ENCODE results near the gene FHAD1.
"Not testable (repeated sequence)": the region's sequence is repeated elsewhere in the genome, so short reads cannot be mapped to it uniquely, and the experiment has no call there.

FHAD1 gene

DNA sequence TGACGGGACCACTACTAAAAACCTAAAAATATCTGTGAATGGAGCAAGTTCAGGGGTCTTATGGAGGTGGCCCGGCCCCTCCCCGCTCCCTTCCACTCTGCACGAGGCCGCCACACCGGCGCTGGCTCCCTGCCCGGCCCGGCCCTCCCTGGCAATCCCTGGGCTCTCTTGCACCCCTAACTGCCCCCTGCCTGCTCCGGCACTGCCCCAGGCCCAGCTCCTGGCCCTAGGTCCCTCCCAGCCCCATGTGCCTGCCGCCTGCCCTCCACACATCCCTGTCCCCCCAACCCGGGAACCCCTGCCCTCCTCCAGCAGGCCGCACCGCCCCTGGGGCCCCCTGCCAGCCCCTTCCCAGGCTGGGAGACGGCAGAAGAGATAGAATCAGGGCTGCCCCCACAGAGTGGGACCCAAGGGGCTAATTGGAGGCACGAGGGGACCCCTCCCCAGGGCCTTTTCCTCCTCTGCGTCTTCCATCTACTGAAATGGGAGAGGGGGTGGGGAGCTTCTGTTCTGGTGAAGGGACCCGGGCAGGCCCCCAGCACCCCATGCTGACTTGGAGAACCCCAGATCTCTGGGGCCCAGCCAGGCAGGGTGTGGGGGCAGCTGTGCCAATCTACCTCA, 181.9 kb downstream of the FHAD1 start:
- no peak overlapping the region for H3K9ac ChIP-seq (ENCODE audit: low read depth, low read length)
- H3K36me3 ChIP-seq (ENCODE audit: insufficient read depth, low read length): no peaks in the 10 kb centered on the region
- H3K4me1 ChIP-seq (ENCODE audit: insufficient read depth, low read length): no peaks in the 10 kb centered on the region
- 90% methylated on average over 18 of the region's 18 CpGs for WGBS
- no peak overlapping the region for H3K27ac ChIP-seq (ENCODE audit: low read depth, low read length)
- H3K27me3 ChIP-seq (ENCODE audit: insufficient read depth, low read length): no peaks in the 10 kb centered on the region
- no peak overlapping the region for H3K4me3 ChIP-seq (ENCODE audit: low read length)
- no peaks in the 10 kb centered on the region for H3K9me3 ChIP-seq (ENCODE audit: insufficient read depth, low read depth, low read length)

DNA sequence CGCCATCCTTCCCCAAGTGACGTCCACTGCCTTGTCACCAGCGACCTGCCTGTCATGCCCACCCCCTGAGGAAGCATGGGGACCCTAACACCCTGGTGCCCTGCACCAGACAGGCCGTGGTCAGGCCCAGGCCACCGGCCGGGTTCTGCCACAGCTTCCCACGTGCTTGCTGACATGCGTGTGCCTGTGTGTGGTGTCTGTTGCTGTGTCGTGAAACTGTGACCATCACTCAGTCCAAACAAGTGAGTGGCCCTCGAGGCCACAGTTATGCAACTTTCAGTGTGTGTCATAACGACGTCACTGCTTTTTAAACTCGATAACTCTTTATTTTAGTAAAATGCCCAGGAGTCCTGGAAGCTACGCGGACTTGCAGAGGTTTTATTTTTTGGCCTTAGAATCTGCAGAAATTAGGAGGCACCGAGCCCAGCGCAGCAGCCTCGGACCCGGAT, 182.7 kb downstream of the FHAD1 start:
- Histone ChIP-seq H3K4me3 (ENCODE audit: low read length) (no peak overlapping the region), H3K27me3 (ENCODE audit: insufficient read depth, low read length) (no peaks in the 10 kb centered on the region), H3K36me3 (ENCODE audit: insufficient read depth, low read length) (no peaks in the 10 kb centered on the region), H3K9ac (ENCODE audit: low read depth, low read length) (no peak overlapping the region), H3K27ac (ENCODE audit: low read depth, low read length) (no peak overlapping the region), H3K4me1 (ENCODE audit: insufficient read depth, low read length) (no peaks in the 10 kb centered on the region), H3K9me3 (ENCODE audit: insufficient read depth, low read depth, low read length) (no peaks in the 10 kb centered on the region)
- WGBS: 95% methylated on average over 19 of the region's 19 CpGs

DNA sequence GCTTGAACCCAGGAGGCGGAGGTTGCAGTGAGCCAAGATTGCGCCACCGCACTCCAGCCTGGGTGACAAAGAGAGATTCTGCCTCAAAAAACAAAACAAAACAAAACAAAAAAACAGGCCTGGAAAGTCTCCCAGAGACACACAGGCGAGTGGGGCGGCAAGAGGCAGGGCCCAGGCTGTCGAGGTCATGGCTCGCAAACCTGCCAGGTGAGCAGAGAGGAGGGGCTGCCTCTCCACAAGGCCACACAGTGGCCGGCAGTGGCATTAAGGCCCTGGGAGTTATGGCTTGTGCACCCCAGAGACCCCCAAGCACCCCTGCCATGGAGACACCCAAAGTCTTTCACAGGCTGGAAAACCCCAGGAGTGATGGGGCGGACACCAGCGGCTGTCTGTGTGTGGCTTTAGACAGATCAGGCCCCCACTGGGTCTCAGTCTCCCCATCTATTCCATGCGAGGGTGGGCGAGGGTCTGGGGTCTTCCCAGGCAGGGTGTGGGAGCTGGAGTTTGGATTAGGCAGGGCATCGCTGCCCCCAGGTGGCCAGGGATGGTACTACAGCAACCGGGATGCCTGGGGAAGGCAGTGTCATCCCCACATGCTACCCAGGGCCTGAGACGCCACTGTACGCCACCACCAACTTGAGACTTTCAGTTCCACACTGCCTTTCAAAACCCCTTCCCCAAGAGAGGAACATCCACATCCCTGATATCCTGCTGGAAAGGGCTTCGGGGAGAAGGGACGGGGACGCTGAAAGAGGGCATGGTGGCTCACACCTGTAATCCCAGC, 184.0 kb downstream of the FHAD1 start:
- Histone ChIP-seq H3K4me1 (ENCODE audit: insufficient read depth, low read length) (no peaks in the 10 kb centered on the region), H3K4me3 (ENCODE audit: low read length) (no peak overlapping the region), H3K27me3 (ENCODE audit: insufficient read depth, low read length) (no peaks in the 10 kb centered on the region), H3K9ac (ENCODE audit: low read depth, low read length) (no peak overlapping the region), H3K9me3 (ENCODE audit: insufficient read depth, low read depth, low read length) (no peaks in the 10 kb centered on the region), H3K27ac (ENCODE audit: low read depth, low read length) (no peak overlapping the region), H3K36me3 (ENCODE audit: insufficient read depth, low read length) (no peaks in the 10 kb centered on the region)
- WGBS: 66% methylated on average over 19 of the region's 19 CpGs

DNA sequence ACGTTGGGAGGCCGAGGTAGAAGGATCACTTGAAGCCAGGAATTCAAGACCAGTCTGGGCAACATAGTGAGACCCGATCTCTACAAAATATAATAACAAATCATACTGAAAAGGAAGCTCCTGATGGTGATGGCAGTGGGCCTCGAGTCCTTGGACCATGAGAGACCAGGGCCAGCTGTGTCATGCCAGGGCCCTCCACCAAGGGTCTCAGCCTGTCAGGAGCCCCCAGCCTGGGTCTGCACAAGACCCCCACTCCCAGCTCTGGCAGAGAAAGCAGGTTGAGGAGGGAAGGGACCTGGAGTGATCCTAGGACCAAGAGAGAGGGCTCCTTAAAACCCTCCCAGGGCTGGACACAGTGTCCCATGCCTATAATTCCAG, 184.5 kb downstream of the FHAD1 start:
- H3K27me3 ChIP-seq (ENCODE audit: insufficient read depth, low read length): no peaks in the 10 kb centered on the region
- H3K4me1 ChIP-seq (ENCODE audit: insufficient read depth, low read length): no peaks in the 10 kb centered on the region
- no peak overlapping the region for H3K4me3 ChIP-seq (ENCODE audit: low read length)
- 96% methylated on average over 4 of the region's 4 CpGs for WGBS
- H3K36me3 ChIP-seq (ENCODE audit: insufficient read depth, low read length): no peaks in the 10 kb centered on the region
- H3K9ac ChIP-seq (ENCODE audit: low read depth, low read length): no peak overlapping the region
- H3K27ac ChIP-seq (ENCODE audit: low read depth, low read length): no peak overlapping the region
- no peaks in the 10 kb centered on the region for H3K9me3 ChIP-seq (ENCODE audit: insufficient read depth, low read depth, low read length)

- 86% methylated on average over 9 of the region's 9 CpGs for WGBS
- Histone ChIP-seq H3K36me3 (ENCODE audit: insufficient read depth, low read length) (no peaks in the 10 kb centered on the region), H3K4me3 (ENCODE audit: low read length) (no peak overlapping the region), H3K9ac (ENCODE audit: low read depth, low read length) (no peak overlapping the region), H3K27me3 (ENCODE audit: insufficient read depth, low read length) (no peaks in the 10 kb centered on the region), H3K4me1 (ENCODE audit: insufficient read depth, low read length) (no peaks in the 10 kb centered on the region), H3K9me3 (ENCODE audit: insufficient read depth, low read depth, low read length) (no peaks in the 10 kb centered on the region), H3K27ac (ENCODE audit: low read depth, low read length) (no peak overlapping the region)
Measured at GRCh38 chr1:15432324-15432723, 185.3 kb downstream of the FHAD1 start.

DNA sequence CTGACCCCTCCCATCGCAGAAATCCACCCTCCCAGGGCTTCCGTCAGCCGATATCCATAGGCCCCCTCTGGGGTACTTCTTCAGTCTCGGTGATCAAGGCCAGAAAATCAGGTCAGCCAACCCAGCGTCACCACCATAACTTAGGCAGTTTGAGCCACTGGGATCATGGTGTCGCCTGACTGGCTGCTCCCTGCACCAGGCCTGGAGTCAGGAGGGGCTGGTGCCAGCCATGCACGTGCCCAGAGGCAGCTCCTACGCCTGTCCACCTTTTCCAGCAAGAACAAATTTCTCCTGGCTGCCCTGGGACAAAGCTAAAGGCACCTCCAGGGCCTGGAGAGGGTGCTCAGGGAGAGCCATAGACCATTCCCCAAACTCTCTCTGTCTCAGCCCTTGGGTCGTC, 186.4 kb downstream of the FHAD1 start:
- Histone ChIP-seq H3K9me3 (ENCODE audit: insufficient read depth, low read depth, low read length) (no peaks in the 10 kb centered on the region), H3K27ac (ENCODE audit: low read depth, low read length) (no peak overlapping the region), H3K36me3 (ENCODE audit: insufficient read depth, low read length) (no peaks in the 10 kb centered on the region), H3K4me3 (ENCODE audit: low read length) (no peak overlapping the region), H3K4me1 (ENCODE audit: insufficient read depth, low read length) (no peaks in the 10 kb centered on the region), H3K9ac (ENCODE audit: low read depth, low read length) (no peak overlapping the region), H3K27me3 (ENCODE audit: insufficient read depth, low read length) (no peaks in the 10 kb centered on the region)
- 76% methylated on average over 9 of the region's 9 CpGs for WGBS

DNA sequence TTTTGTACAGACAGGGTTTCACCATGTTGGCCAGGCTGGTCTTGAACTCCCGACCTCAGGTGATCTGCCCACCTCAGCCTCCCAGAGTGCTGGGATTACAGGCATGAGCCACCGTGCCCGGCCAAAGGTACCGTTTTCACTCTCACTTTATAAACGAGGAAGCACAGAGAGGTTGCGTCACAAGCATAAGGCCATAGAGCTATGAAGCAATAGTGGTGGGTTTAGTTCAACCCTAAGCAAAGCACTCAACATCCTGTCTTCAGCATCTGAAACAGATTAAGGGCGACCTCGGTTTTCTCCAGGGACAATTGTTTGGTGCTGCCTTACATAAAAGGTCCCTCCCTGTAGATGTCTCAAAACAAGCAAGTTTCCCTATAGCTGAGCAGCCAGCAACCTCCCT, 187.7 kb downstream of the FHAD1 start:
- H3K9ac ChIP-seq (ENCODE audit: low read depth, low read length); H3K27ac ChIP-seq (ENCODE audit: low read depth, low read length); H3K4me3 ChIP-seq (ENCODE audit: low read length); H3K36me3 ChIP-seq (ENCODE audit: insufficient read depth, low read length); H3K9me3 ChIP-seq (ENCODE audit: insufficient read depth, low read depth, low read length); H3K27me3 ChIP-seq (ENCODE audit: insufficient read depth, low read length); H3K4me1 ChIP-seq (ENCODE audit: insufficient read depth, low read length): not testable (repeated sequence)
- WGBS: 83% methylated on average over 8 of the region's 8 CpGs

DNA sequence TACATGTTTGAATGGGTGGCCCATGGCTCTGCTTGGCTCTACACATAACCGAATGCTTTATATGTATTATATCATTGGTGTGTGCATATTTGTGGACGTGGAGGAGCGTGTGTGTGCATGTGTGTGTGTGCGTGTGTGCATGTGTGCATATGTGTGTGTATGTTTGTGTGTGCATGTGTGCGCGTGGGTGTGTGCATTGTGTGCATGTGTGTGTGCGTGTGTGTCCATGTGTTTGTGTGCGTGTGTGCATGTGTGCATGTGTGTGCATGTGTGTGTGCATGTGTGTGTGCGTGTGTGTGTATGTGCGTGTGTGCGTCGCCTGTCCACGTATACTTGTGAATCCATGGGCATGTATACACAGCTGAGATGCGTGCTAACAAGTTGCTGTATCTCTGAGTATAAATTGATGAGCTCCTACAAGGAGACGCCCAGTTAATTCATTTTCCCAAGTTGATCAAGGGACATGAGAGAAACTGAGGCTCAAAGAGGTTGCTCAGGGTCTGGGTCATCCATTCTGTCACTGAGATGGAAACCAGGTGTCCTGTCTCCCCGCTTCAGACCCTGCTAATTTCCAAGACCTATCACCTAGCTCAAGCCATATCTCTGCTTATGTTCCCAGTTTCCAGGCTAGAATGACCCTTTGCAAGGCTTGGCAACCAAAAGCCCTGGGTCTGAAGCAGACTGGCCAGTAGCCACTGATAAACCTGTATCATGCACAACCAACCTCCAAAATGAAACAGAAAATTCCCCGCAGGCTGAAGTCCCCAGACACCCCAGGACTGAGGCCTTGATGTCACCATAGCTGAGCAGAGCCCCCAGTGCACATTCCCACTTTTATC, 188.4 kb downstream of the FHAD1 start:
- Histone ChIP-seq H3K4me1 (ENCODE audit: insufficient read depth, low read length) (no peaks in the 10 kb centered on the region), H3K27ac (ENCODE audit: low read depth, low read length) (no peak overlapping the region), H3K9me3 (ENCODE audit: insufficient read depth, low read depth, low read length) (no peaks in the 10 kb centered on the region), H3K4me3 (ENCODE audit: low read length) (no peak overlapping the region), H3K27me3 (ENCODE audit: insufficient read depth, low read length) (no peaks in the 10 kb centered on the region), H3K36me3 (ENCODE audit: insufficient read depth, low read length) (no peaks in the 10 kb centered on the region), H3K9ac (ENCODE audit: low read depth, low read length) (no peak overlapping the region)
- WGBS: 91% methylated on average over 17 of the region's 17 CpGs

DNA sequence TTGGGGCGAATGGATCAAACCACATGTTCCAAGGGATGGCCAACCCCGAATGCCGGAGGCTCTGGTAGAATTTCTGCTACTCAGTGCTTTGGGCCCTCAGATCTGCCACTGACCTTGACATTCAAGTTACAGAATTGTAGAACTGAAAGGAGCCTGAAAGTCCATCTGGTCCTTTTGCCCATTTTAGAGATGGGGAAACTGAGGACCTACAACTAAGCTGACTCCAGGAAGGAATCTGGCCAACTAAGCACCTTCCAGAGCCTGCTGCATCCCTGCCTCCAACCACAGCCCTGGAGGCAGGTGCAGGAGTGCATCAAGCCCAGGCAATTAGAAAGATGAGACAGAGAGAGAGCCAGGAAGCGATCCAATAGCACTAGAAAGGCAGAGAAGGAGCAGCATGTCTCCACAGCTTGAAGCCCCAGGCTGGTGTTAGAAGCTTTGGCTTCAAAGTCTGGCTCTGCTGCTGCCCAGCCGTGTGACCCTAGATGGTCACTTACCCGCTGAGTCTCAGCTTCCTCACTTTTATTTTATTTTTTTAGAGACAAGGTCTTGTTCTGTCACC, 189.9 kb downstream of the FHAD1 start:
- Histone ChIP-seq H3K36me3 (ENCODE audit: insufficient read depth, low read length) (no peaks in the 10 kb centered on the region), H3K4me1 (ENCODE audit: insufficient read depth, low read length) (no peaks in the 10 kb centered on the region), H3K27me3 (ENCODE audit: insufficient read depth, low read length) (no peaks in the 10 kb centered on the region), H3K9me3 (ENCODE audit: insufficient read depth, low read depth, low read length) (no peaks in the 10 kb centered on the region), H3K4me3 (ENCODE audit: low read length) (no peak overlapping the region), H3K9ac (ENCODE audit: low read depth, low read length) (no peak overlapping the region), H3K27ac (ENCODE audit: low read depth, low read length) (no peak overlapping the region)
- WGBS: 89% methylated on average over 6 of the region's 6 CpGs

- no peaks in the 10 kb centered on the region for H3K27me3 ChIP-seq (ENCODE audit: insufficient read depth, low read length)
- no peaks in the 10 kb centered on the region for H3K36me3 ChIP-seq (ENCODE audit: insufficient read depth, low read length)
- WGBS: 96% methylated on average over 14 of the region's 14 CpGs
- H3K4me1 ChIP-seq (ENCODE audit: insufficient read depth, low read length): no peaks in the 10 kb centered on the region
- H3K27ac ChIP-seq (ENCODE audit: low read depth, low read length): no peak overlapping the region
- H3K9ac ChIP-seq (ENCODE audit: low read depth, low read length): no peak overlapping the region
- H3K4me3 ChIP-seq (ENCODE audit: low read length): no peak overlapping the region
- H3K9me3 ChIP-seq (ENCODE audit: insufficient read depth, low read depth, low read length): no peaks in the 10 kb centered on the region
Measured at GRCh38 chr1:15439325-15439724, 192.3 kb downstream of the FHAD1 start.

GRCh38 chr1:15440357-15440756, 193.3 kb downstream of the FHAD1 start:
- no peaks in the 10 kb centered on the region for H3K9me3 ChIP-seq (ENCODE audit: insufficient read depth, low read depth, low read length)
- no peaks in the 10 kb centered on the region for H3K4me1 ChIP-seq (ENCODE audit: insufficient read depth, low read length)
- H3K27me3 ChIP-seq (ENCODE audit: insufficient read depth, low read length): no peaks in the 10 kb centered on the region
- no peaks in the 10 kb centered on the region for H3K36me3 ChIP-seq (ENCODE audit: insufficient read depth, low read length)
- 93% methylated on average over 13 of the region's 13 CpGs for whole genome bisulfite sequencing
- no peak overlapping the region for H3K27ac ChIP-seq (ENCODE audit: low read depth, low read length)
- no peak overlapping the region for H3K9ac ChIP-seq (ENCODE audit: low read depth, low read length)
- no peak overlapping the region for H3K4me3 ChIP-seq (ENCODE audit: low read length)
